Neural progenitor cell (in vitro differentiated cells): Measurements from ENCODE around the gene PDE4A.

Experiments
- EZH2 ChIP-seq: fragments of 200-600 bp; sonication (generic); IDR thresholded peaks from 2 replicates; pipeline ENCODE4 v1.6.1; 2017; ENCODE audit warnings: antibody characterized with exemption, mild to moderate bottlenecking, moderate library complexity
- TF ChIP-seq, protein P1 (sequence below): fragments of 200-600 bp; sonication (generic); IDR thresholded peaks from 2 replicates; pipeline ENCODE4 v1.5.1; 2017; ENCODE audit warnings: antibody characterized with exemption, mild to moderate bottlenecking

GRCh38 chr19:10500247-10500592, 79.9 kb downstream of the PDE4A start:
- TF ChIP-seq, protein P1, sequence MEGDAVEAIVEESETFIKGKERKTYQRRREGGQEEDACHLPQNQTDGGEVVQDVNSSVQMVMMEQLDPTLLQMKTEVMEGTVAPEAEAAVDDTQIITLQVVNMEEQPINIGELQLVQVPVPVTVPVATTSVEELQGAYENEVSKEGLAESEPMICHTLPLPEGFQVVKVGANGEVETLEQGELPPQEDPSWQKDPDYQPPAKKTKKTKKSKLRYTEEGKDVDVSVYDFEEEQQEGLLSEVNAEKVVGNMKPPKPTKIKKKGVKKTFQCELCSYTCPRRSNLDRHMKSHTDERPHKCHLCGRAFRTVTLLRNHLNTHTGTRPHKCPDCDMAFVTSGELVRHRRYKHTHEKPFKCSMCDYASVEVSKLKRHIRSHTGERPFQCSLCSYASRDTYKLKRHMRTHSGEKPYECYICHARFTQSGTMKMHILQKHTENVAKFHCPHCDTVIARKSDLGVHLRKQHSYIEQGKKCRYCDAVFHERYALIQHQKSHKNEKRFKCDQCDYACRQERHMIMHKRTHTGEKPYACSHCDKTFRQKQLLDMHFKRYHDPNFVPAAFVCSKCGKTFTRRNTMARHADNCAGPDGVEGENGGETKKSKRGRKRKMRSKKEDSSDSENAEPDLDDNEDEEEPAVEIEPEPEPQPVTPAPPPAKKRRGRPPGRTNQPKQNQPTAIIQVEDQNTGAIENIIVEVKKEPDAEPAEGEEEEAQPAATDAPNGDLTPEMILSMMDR = no peak
- no peak for TF ChIP-seq EZH2
